ENCODE measurements around the gene DMBX1.

- no peak for TF ChIP-seq CTCF (IDR thresholded peaks at IDR 0.05)
- no peak for TF ChIP-seq EP300 (IDR thresholded peaks at IDR 0.05)
Observed at GRCh38 chr1:46490656-46491442, 1.2 kb downstream of the DMBX1 start.
